ENCODE data around the gene APOO.

The APOO gene

DNA sequence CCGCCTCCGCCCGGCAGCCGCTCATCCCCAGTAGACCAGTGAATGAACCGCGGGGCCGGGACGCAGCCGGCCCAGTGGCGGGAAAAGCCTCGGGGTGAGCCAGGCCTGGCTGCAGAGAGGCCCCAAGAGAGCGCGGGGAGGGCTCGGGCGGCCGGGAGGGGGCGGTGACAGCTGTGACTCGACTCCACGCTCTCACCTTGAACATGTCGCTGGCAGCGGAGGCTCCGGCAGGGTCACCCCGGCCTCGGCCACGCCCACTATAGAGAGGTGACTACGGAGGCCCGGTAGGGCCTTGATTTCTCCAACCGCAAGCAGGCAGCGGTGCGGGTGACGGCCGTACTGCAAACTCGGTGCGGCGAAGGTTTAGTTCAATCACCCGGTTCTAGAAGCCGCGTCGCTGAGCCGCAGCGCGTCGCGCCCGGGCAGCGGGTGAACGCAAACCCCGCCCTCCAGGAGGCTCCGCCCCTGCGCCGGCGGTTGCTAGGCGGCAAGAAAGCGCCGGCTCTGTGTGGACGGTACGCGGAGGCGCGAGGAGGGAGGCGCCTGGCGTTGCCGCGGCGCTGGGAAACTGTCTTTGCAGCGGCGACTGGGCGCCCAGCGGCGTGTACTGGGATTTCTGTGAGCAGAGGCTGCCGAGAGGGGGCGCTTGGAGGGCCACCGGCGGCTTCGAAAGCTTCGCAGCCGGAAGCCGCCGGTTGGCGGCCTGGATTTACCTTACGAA is at the start of gene APOO, which contains the start of gene CXorf58:
Gene APOO, minus strand, starts transcription at position 441 of the 721 bp plus-strand sequence. Its CDS starts 236 bp downstream, at position 205.
Gene CXorf58, plus strand, starts transcription at position 509 of the 721 bp plus-strand sequence. CDS start 2,297 bp downstream, outside the sequence.
- Mint-ChIP-seq H3K4me3 (peak within 1 kb of the TSS; percentile 80), H3K27me3 (ENCODE audit: low read depth) (no peaks in the 10 kb centered on the region), H3K27ac (peak within 1 kb of the TSS; percentile 89), H3K36me3 (ENCODE audit: low read depth) (peaks cover 2% of the 10 kb centered on the region), H3K9me3 (no peaks in the 10 kb centered on the region), H3K4me1 (ENCODE audit: low read depth) (peaks cover 11% of the 10 kb centered on the region)

- no peak overlapping the region for H3K4me3 Mint-ChIP-seq
- H3K4me1 Mint-ChIP-seq (ENCODE audit: low read depth): peaks cover 17% of the 10 kb centered on the region
- H3K36me3 Mint-ChIP-seq (ENCODE audit: low read depth): peaks cover 1% of the 10 kb centered on the region
- no peaks in the 10 kb centered on the region for H3K27me3 Mint-ChIP-seq (ENCODE audit: low read depth)
- H3K27ac Mint-ChIP-seq: peak overlapping the region; percentile 57
- H3K9me3 Mint-ChIP-seq: no peaks in the 10 kb centered on the region
Measured at GRCh38 chrX:23954396-23954795, 46.7 kb upstream of the APOO start.

- Mint-ChIP-seq H3K4me3 (peak overlapping the region; percentile 86), H3K36me3 (ENCODE audit: low read depth) (peaks cover 1% of the 10 kb centered on the region)
Measured at GRCh38 chrX:23953908-23954269, 46.2 kb upstream of the APOO start.

DNA sequence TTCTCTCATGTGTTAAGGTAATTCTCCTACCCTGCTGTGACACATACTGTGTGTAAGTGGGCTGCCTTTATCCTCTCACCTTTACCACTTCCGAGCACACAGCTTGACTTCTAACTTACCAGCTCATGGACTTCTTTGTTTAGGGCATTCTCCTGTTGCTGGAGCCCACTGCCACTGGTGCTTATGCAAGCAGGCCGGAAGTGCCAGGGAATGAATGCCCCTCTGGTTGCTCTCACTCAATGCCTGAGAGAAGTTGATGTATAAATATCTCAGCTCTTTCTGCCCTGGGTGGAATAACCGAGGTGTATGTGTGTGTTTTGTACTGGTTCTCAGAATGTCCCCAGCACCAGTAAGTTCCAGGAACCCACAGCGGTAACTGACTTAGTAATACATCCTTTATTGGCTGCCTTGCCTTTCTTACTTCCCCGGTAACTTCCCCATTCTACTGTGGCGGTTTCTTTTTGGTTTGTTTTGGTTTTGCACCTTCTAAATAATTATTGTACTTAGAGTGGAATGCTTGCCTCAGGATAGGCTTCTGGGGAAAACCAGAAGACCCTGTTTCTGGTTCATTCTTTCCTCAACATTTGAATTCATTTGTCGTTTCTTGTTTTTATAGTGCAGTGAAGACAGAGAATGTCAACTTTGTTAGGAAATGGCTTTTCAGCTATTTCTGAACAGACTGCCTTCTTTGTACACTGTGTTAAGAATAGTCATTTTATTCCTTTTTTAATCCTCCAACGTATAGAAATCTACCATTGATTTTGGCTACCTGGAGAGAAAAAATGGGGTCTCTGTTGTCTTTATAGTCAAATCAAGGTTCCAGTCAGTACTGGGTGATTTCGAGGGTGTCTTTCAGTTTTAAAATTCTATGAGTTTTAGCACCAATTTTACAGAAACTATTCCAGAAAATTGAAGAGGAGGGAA is 45.5 kb upstream of the APOO start:
- Mint-ChIP-seq H3K36me3 (ENCODE audit: low read depth) (peaks cover 1% of the 10 kb centered on the region), H3K9me3 (no peaks in the 10 kb centered on the region), H3K27ac (peak overlapping the region; percentile 94), H3K27me3 (ENCODE audit: low read depth) (no peaks in the 10 kb centered on the region), H3K4me1 (ENCODE audit: low read depth) (peaks cover 15% of the 10 kb centered on the region), H3K4me3 (peak overlapping the region; percentile 86)

More at GRCh38 chrX:23953908-23954269, 46.2 kb upstream of the APOO start:
- H3K9me3 Mint-ChIP-seq: no peaks in the 10 kb centered on the region
- H3K27me3 Mint-ChIP-seq (ENCODE audit: low read depth): no peaks in the 10 kb centered on the region
- H3K4me1 Mint-ChIP-seq (ENCODE audit: low read depth): peaks cover 14% of the 10 kb centered on the region
- peak overlapping the region; percentile 94 for H3K27ac Mint-ChIP-seq

DNA sequence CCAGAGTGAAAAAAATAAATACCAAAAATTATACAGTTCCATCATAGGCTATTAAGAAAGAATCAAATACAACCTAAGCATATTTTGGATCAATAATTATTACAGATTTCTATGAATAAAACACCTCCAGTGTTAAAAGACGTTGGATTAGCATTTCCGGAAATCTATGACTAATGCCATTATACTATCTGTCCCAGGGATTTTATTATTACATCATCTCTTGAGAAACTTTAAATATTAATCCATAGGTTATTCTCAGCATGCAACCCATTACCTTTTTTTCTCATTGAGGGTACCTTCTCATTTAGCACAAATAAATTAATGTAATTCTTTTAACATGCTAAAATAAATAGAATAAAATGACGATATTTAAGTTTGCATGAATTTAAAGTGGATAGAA is 44.7 kb upstream of the APOO start:
- Mint-ChIP-seq H3K27ac (peak overlapping the region; percentile 94), H3K4me3 (peak overlapping the region; percentile 86)

GRCh38 chrX:23945206-23945605 is 37.5 kb upstream of the APOO start:
- Mint-ChIP-seq H3K9me3 (no peaks in the 10 kb centered on the region), H3K4me1 (ENCODE audit: low read depth) (peaks cover 7% of the 10 kb centered on the region), H3K27me3 (ENCODE audit: low read depth) (no peaks in the 10 kb centered on the region), H3K4me3 (no peak overlapping the region), H3K27ac (no peak overlapping the region), H3K36me3 (ENCODE audit: low read depth) (peaks cover 14% of the 10 kb centered on the region)

More for the DNA sequence above, 44.7 kb upstream of the APOO start:
- Mint-ChIP-seq H3K36me3 (ENCODE audit: low read depth) (peaks cover 4% of the 10 kb centered on the region), H3K4me1 (ENCODE audit: low read depth) (peaks cover 20% of the 10 kb centered on the region), H3K9me3 (no peaks in the 10 kb centered on the region), H3K27me3 (ENCODE audit: low read depth) (no peaks in the 10 kb centered on the region)

- Mint-ChIP-seq H3K27ac (no peak overlapping the region), H3K4me3 (no peak overlapping the region), H3K27me3 (ENCODE audit: low read depth) (no peaks in the 10 kb centered on the region), H3K36me3 (ENCODE audit: low read depth) (peaks cover 14% of the 10 kb centered on the region), H3K4me1 (ENCODE audit: low read depth) (peaks cover 7% of the 10 kb centered on the region), H3K9me3 (no peaks in the 10 kb centered on the region)
Measured at GRCh38 chrX:23944234-23944633, 36.5 kb upstream of the APOO start.

GRCh38 chrX:23939203-23939602 is 31.5 kb upstream of the APOO start:
- Mint-ChIP-seq H3K36me3 (ENCODE audit: low read depth) (peaks cover 9% of the 10 kb centered on the region), H3K4me1 (ENCODE audit: low read depth) (no peaks in the 10 kb centered on the region), H3K27me3 (ENCODE audit: low read depth) (no peaks in the 10 kb centered on the region), H3K9me3 (no peaks in the 10 kb centered on the region), H3K27ac (no peak overlapping the region), H3K4me3 (no peak overlapping the region)

- Mint-ChIP-seq H3K36me3 (ENCODE audit: low read depth) (peaks cover 9% of the 10 kb centered on the region), H3K9me3 (no peaks in the 10 kb centered on the region), H3K27me3 (ENCODE audit: low read depth) (no peaks in the 10 kb centered on the region), H3K4me3 (no peak overlapping the region), H3K27ac (no peak overlapping the region), H3K4me1 (ENCODE audit: low read depth) (no peaks in the 10 kb centered on the region)
Measured at GRCh38 chrX:23938690-23939089, 31.0 kb upstream of the APOO start.

DNA sequence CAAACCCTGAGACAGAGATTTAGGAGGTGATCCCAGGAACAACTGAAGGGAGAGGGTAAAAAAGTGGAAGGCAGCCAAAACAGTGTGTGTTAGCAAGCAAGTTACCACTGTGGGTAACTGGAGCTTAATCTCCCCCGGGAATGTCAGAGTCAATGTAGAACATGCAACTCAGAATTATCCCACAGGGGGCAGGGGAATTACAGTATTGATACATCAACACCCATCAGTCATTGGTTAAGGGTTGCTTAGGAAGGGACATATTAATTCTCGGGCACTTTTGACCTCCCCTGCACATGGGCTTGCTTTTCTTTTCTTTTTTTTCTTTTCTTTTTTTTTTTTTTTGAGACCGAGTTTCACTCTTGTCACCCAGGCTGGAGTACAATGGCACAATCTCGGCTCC is 29.4 kb upstream of the APOO start:
- Mint-ChIP-seq H3K9me3 (no peaks in the 10 kb centered on the region), H3K4me1 (ENCODE audit: low read depth) (peaks cover 6% of the 10 kb centered on the region), H3K4me3 (no peak overlapping the region), H3K36me3 (ENCODE audit: low read depth) (peaks cover 8% of the 10 kb centered on the region), H3K27me3 (ENCODE audit: low read depth) (no peaks in the 10 kb centered on the region), H3K27ac (no peak overlapping the region)

DNA sequence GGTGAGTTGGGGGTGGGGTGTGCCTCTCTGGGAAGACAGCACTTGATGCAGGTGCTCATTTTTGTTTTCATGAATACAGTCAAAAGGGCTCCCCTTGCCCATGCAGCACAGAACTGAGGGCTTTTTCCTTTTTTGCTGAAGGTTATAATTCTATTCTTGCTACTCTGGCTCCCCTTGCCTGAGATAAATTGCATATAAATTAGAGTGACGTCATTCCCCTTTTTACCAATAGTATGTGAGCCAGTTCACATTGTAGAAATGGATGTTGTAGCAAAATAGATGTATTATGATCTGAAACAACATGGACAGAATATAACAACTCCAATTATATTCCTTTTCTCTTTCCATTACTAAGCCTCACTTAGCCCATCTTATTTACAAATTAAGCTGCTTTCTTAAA is 28.4 kb upstream of the APOO start:
- peaks cover 6% of the 10 kb centered on the region for H3K36me3 Mint-ChIP-seq (ENCODE audit: low read depth)
- H3K4me3 Mint-ChIP-seq: no peak overlapping the region
- no peaks in the 10 kb centered on the region for H3K9me3 Mint-ChIP-seq
- H3K27ac Mint-ChIP-seq: no peak overlapping the region
- H3K27me3 Mint-ChIP-seq (ENCODE audit: low read depth): no peaks in the 10 kb centered on the region
- H3K4me1 Mint-ChIP-seq (ENCODE audit: low read depth): peaks cover 10% of the 10 kb centered on the region

DNA sequence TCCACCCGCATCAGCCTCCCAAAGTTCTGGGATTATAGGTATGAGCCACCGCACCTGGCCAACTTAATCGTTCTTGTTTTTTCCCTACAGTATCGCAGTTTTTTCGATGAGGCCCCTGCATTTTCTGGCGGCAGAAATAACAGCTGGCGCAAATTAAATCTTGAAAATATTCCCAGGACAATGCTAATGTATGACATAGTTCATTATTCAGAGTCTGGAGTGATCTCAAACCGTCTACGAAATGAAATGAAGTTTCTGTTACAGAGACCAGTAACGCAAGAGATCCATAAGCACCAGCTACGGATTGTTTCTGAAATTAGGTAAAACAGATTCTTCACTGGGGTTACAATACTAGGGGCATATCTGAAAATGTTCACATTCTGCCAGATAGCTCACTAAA is 27.4 kb upstream of the APOO start:
- peaks cover 14% of the 10 kb centered on the region for H3K4me1 Mint-ChIP-seq (ENCODE audit: low read depth)

GRCh38 chrX:23932046-23932445 is 24.3 kb upstream of the APOO start:
- Mint-ChIP-seq H3K27me3 (ENCODE audit: low read depth) (no peaks in the 10 kb centered on the region), H3K4me1 (ENCODE audit: low read depth) (peaks cover 14% of the 10 kb centered on the region), H3K27ac (no peak overlapping the region), H3K9me3 (no peaks in the 10 kb centered on the region), H3K36me3 (ENCODE audit: low read depth) (peaks cover 8% of the 10 kb centered on the region), H3K4me3 (no peak overlapping the region)

More for the DNA sequence above, 27.4 kb upstream of the APOO start:
- no peaks in the 10 kb centered on the region for H3K9me3 Mint-ChIP-seq
- H3K36me3 Mint-ChIP-seq (ENCODE audit: low read depth): peaks cover 6% of the 10 kb centered on the region
- H3K27ac Mint-ChIP-seq: no peak overlapping the region
- H3K4me3 Mint-ChIP-seq: no peak overlapping the region
- H3K27me3 Mint-ChIP-seq (ENCODE audit: low read depth): no peaks in the 10 kb centered on the region

DNA sequence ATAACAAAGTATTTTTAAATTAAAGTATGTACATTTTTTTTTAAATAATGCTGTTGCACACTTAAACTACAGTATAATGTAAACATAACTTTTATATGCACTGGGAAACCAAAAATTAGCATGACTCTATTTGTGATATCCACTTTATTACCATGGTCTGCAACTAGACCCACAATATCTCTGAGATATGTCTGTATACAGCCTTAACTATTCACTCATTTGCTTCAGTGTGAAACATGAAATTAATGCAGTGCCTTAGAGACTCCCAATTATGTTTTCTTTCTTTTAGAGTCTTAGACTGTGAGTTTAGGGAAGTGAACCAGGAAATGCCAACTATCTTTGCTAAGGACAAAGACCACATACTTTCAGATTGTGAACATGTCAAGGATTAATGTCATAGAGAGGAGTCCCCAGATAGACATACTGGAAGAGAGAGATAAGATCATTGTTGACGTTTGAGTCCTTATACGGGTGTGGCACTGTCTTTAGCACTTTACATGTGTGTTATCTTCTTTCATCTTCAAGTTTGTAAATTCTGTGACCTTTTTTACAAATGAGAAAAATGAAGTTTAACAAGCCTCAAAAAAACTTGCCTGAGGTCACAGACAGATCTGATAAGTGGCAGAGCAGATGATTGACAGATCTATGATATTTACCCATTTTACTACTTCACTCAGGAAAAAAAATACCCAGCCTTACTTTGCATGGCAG is 23.3 kb upstream of the APOO start:
- Mint-ChIP-seq H3K27ac (peak overlapping the region; percentile 68), H3K4me1 (ENCODE audit: low read depth) (peaks cover 14% of the 10 kb centered on the region), H3K27me3 (ENCODE audit: low read depth) (no peaks in the 10 kb centered on the region), H3K36me3 (ENCODE audit: low read depth) (peaks cover 8% of the 10 kb centered on the region), H3K9me3 (no peaks in the 10 kb centered on the region), H3K4me3 (peak overlapping the region; percentile 38)
